Thyroid gland (tissue), 4 donors: ENCODE results near the gene CCDC3.

ENCODE experiments used
- CTCF ChIP-seq, 6 experiments: fragments of 200-600 bp in 3 of 6; fragments of 450-650 bp in 3 of 6; sonication (generic) in 3 of 6; IDR thresholded peaks; one replicate each; pipeline ENCODE4 v1.5.1; 2016 to 2019; ENCODE audit warnings: antibody characterized with exemption in 6 of 6, mild to moderate bottlenecking in 2 of 6, inconsistent platforms in 1 of 6, moderate library complexity in 1 of 6
- POLR2A ChIP-seq, 2 donors: fragments of 450-650 bp; IDR thresholded peaks; one replicate each; pipeline ENCODE4 v1.6.1; 2017; ENCODE audit warnings: antibody characterized with exemption in 2 of 2, mild to moderate bottlenecking in 2 of 2, moderate library complexity in 1 of 2

GRCh38 chr10:12927896-12928295 is 73.6 kb downstream of the CCDC3 start:
- TF ChIP-seq CTCF (IDR thresholded peaks at IDR 0.05) (no peak), POLR2A (IDR thresholded peaks at IDR 0.05) (no peak)
